SK-N-SH (cell line): ENCODE data around the gene CAVIN1.
"Not testable (repeated sequence)": the region's sequence is repeated elsewhere in the genome, so short reads cannot be mapped to it uniquely, and the experiment has no call there.

ENCODE experiments used
- CHD2 ChIP-seq: fragments of 150-350 bp; IDR thresholded peaks from 2 replicates; pipeline ENCODE4 v1.6.1; 2018; ENCODE audit warnings: low read length; ENCODE audit not compliant: partially characterized antibody
- EZH2phosphoT487 ChIP-seq: fragments of 200-600 bp; sonication (generic); IDR thresholded peaks from 2 replicates; pipeline ENCODE4 v1.6.1; 2017; ENCODE audit warnings: low read depth, mixed run types, mild to moderate bottlenecking, antibody characterized with exemption, moderate library complexity, borderline replicate concordance
- FOXJ3 ChIP-seq: sonication (generic); formaldehyde crosslinking; IDR thresholded peaks from 2 replicates; pipeline ENCODE4 v1.5.1; 2020; ENCODE audit warnings: mild to moderate bottlenecking, missing genetic modification reagents
- GATA2 ChIP-seq: sonication (generic); formaldehyde crosslinking; IDR thresholded peaks from 2 replicates; pipeline ENCODE4 v1.5.0; 2020; ENCODE audit warnings: mild to moderate bottlenecking, missing genetic modification reagents
- MXI1 ChIP-seq: IDR thresholded peaks from 2 replicates; pipeline ENCODE4 v1.6.1; 2012; ENCODE audit warnings: mild to moderate bottlenecking, low read depth, low read length, improper control_type of control experiment
- NFIC ChIP-seq: IDR thresholded peaks from 2 replicates; pipeline ENCODE4 v1.4.0; 2012; ENCODE audit warnings: borderline replicate concordance
- POLR2AphosphoS5 ChIP-seq: IDR thresholded peaks from 2 replicates; pipeline ENCODE4 v1.6.1; 2012; ENCODE audit warnings: low read depth, low read length
- SMC3 ChIP-seq: IDR thresholded peaks from 2 replicates; pipeline ENCODE4 v1.6.1; 2012; ENCODE audit warnings: low read depth, low read length, improper control_type of control experiment
- YY1 ChIP-seq: IDR thresholded peaks from 2 replicates; pipeline ENCODE4 v1.4.0; 2012; ENCODE audit warnings: low read depth, mild to moderate bottlenecking
- TF ChIP-seq, protein P1 (sequence below): fragments of 200-600 bp; sonication (generic); IDR thresholded peaks from 2 replicates; pipeline ENCODE4 v1.6.1; 2017; ENCODE audit warnings: antibody characterized with exemption, mild to moderate bottlenecking, moderate library complexity
- TF ChIP-seq, protein P2 (sequence below): IDR thresholded peaks from 2 replicates; pipeline ENCODE4; 2012

DNA sequence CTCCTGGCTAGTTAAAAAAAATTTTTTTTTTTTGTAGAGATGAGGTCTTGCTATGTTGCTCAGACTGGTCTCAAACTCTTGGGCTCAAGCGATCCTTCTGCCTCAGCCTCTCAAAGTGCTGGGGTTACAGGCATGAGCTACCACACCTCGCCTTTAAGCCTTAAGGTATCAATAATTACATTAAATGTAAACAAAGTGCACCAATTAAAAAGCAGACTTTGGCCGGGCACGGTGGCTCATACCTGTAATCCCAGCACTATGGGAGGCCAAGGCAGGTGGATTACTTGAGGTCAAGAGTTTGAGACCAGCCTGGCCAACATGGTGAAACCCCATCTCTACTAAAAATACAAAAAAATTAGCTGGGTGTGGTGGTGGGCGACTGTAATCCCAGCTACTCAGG is 28.2 kb upstream of the CAVIN1 start:
- TF ChIP-seq EZH2phosphoT487; NFIC; POLR2AphosphoS5; MXI1; SMC3; GATA2 (CRISPR knock-in tag); FOXJ3; YY1; CHD2: not testable (repeated sequence)
- TF ChIP-seq, protein P1, sequence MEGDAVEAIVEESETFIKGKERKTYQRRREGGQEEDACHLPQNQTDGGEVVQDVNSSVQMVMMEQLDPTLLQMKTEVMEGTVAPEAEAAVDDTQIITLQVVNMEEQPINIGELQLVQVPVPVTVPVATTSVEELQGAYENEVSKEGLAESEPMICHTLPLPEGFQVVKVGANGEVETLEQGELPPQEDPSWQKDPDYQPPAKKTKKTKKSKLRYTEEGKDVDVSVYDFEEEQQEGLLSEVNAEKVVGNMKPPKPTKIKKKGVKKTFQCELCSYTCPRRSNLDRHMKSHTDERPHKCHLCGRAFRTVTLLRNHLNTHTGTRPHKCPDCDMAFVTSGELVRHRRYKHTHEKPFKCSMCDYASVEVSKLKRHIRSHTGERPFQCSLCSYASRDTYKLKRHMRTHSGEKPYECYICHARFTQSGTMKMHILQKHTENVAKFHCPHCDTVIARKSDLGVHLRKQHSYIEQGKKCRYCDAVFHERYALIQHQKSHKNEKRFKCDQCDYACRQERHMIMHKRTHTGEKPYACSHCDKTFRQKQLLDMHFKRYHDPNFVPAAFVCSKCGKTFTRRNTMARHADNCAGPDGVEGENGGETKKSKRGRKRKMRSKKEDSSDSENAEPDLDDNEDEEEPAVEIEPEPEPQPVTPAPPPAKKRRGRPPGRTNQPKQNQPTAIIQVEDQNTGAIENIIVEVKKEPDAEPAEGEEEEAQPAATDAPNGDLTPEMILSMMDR = not testable (repeated sequence)
- TF ChIP-seq, protein P2, sequence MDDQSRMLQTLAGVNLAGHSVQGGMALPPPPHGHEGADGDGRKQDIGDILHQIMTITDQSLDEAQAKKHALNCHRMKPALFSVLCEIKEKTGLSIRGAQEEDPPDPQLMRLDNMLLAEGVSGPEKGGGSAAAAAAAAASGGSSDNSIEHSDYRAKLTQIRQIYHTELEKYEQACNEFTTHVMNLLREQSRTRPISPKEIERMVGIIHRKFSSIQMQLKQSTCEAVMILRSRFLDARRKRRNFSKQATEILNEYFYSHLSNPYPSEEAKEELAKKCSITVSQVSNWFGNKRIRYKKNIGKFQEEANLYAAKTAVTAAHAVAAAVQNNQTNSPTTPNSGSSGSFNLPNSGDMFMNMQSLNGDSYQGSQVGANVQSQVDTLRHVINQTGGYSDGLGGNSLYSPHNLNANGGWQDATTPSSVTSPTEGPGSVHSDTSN = not testable (repeated sequence)
